ENCODE measurements around the gene HS3ST5.

HS3ST5 gene

GRCh38 chr6:114258376-114258775 is 84.4 kb downstream of the HS3ST5 start:
- TF ChIP-seq POLR2AphosphoS5 (IDR thresholded peaks at IDR 0.05; ENCODE audit: borderline replicate concordance, low read depth, low read length) (no peak), FOXP2 (optimal IDR thresholded peaks at IDR 0.05; ENCODE audit: control extremely low read depth, extremely low read length, insufficient read depth) (no peak), EZH2 (IDR thresholded peaks at IDR 0.05) (no peak)
- Histone ChIP-seq H3K9ac (ENCODE audit: insufficient read length) (no peak overlapping the region), H3K36me3 (ENCODE audit: insufficient read depth, low read length) (no peaks in the 10 kb centered on the region), H3K27ac (no peak overlapping the region), H3K9me3 (ENCODE audit: low read depth, low read length) (no peaks in the 10 kb centered on the region; the same call in 1 of the 2 replicates), H3K4me3 (no peak overlapping the region)
- no peak for DNase-seq (ENCODE audit: low read depth, low spot score)

GRCh38 chr6:114253431-114253830 is 89.4 kb downstream of the HS3ST5 start:
- Histone ChIP-seq H3K9me3 (ENCODE audit: low read depth, low read length) (no peaks in the 10 kb centered on the region), H3K9ac (ENCODE audit: insufficient read length) (no peak overlapping the region), H3K4me3 (no peak overlapping the region), H3K36me3 (ENCODE audit: insufficient read depth, low read length) (no peaks in the 10 kb centered on the region), H3K27ac (no peak overlapping the region)
- no peak for DNase-seq (ENCODE audit: low read depth, low spot score)
- TF ChIP-seq FOXP2 (optimal IDR thresholded peaks at IDR 0.05; ENCODE audit: control extremely low read depth, extremely low read length, insufficient read depth), result no peak
- TF ChIP-seq EZH2 (IDR thresholded peaks at IDR 0.05), result no peak
- TF ChIP-seq POLR2AphosphoS5 (IDR thresholded peaks at IDR 0.05; ENCODE audit: borderline replicate concordance, low read depth, low read length), result no peak

GRCh38 chr6:114249522-114249921 is 93.3 kb downstream of the HS3ST5 start:
- no peak overlapping the region for H3K4me3 ChIP-seq
- no peak for TF ChIP-seq POLR2AphosphoS5 (IDR thresholded peaks at IDR 0.05; ENCODE audit: borderline replicate concordance, low read depth, low read length)
- TF ChIP-seq FOXP2 (optimal IDR thresholded peaks at IDR 0.05; ENCODE audit: control extremely low read depth, extremely low read length, insufficient read depth), result no peak
- no peak for TF ChIP-seq EZH2 (IDR thresholded peaks at IDR 0.05)
- DNase-seq (ENCODE audit: low read depth, low spot score), result no peak
- H3K27ac ChIP-seq, result no peak overlapping the region
- no peaks in the 10 kb centered on the region for H3K9me3 ChIP-seq (ENCODE audit: low read depth, low read length)
- no peaks in the 10 kb centered on the region for H3K36me3 ChIP-seq (ENCODE audit: insufficient read depth, low read length)
- no peak overlapping the region for H3K9ac ChIP-seq (ENCODE audit: insufficient read length)

GRCh38 chr6:114247101-114247500 is 95.7 kb downstream of the HS3ST5 start:
- no peak overlapping the region for H3K4me3 ChIP-seq
- no peak overlapping the region for H3K27ac ChIP-seq
- no peaks in the 10 kb centered on the region for H3K36me3 ChIP-seq (ENCODE audit: insufficient read depth, low read length)
- no peak overlapping the region for H3K9ac ChIP-seq (ENCODE audit: insufficient read length)
- TF ChIP-seq EZH2 (IDR thresholded peaks at IDR 0.05), result no peak
- TF ChIP-seq POLR2AphosphoS5 (IDR thresholded peaks at IDR 0.05; ENCODE audit: borderline replicate concordance, low read depth, low read length), result no peak
- no peak for TF ChIP-seq FOXP2 (optimal IDR thresholded peaks at IDR 0.05; ENCODE audit: control extremely low read depth, extremely low read length, insufficient read depth)
- no peaks in the 10 kb centered on the region for H3K9me3 ChIP-seq (ENCODE audit: low read depth, low read length)
- DNase-seq (ENCODE audit: low read depth, low spot score), result no peak

- no peaks in the 10 kb centered on the region for H3K36me3 ChIP-seq (ENCODE audit: insufficient read depth, low read length)
- TF ChIP-seq EZH2 (IDR thresholded peaks at IDR 0.05) (no peak), POLR2AphosphoS5 (IDR thresholded peaks at IDR 0.05; ENCODE audit: borderline replicate concordance, low read depth, low read length) (no peak), FOXP2 (optimal IDR thresholded peaks at IDR 0.05; ENCODE audit: control extremely low read depth, extremely low read length, insufficient read depth) (no peak)
- DNase-seq (ENCODE audit: low read depth, low spot score), result no peak
Measured at GRCh38 chr6:114240796-114241195, 102.0 kb downstream of the HS3ST5 start.

DNA sequence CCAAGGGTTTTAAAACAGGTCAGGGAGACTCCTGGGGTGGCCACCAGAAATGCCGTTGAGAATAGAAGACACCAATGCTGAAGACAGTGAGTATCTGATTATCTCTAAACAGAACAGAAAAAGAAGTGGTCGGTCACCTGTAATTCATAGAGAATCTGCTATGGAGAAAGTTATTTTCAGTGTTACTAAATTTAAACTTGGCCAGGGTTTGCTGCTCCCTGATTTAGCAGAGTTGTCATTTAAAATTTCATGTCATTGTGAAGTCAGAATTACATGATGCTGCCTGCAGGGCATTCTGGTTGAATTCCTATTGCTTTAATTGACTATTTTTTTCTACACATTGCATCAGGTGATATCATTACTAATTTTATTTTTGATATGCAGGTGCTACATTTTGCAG is 114.1 kb downstream of the HS3ST5 start:
- no peak for DNase-seq (ENCODE audit: low read depth, low spot score)
- H3K27ac ChIP-seq, result no peak overlapping the region
- H3K4me3 ChIP-seq, result no peak overlapping the region
- TF ChIP-seq EZH2 (IDR thresholded peaks at IDR 0.05), result no peak
- no peak for TF ChIP-seq FOXP2 (optimal IDR thresholded peaks at IDR 0.05; ENCODE audit: control extremely low read depth, extremely low read length, insufficient read depth)
- no peaks in the 10 kb centered on the region for H3K9me3 ChIP-seq (ENCODE audit: low read depth, low read length)
- no peaks in the 10 kb centered on the region for H3K36me3 ChIP-seq (ENCODE audit: insufficient read depth, low read length)
- H3K9ac ChIP-seq (ENCODE audit: insufficient read length), result no peak overlapping the region

More at GRCh38 chr6:114240796-114241195, 102.0 kb downstream of the HS3ST5 start:
- no peak overlapping the region for H3K27ac ChIP-seq
- H3K9me3 ChIP-seq (ENCODE audit: low read depth, low read length), result no peaks in the 10 kb centered on the region
- H3K9ac ChIP-seq (ENCODE audit: insufficient read length), result no peak overlapping the region
- no peak overlapping the region for H3K4me3 ChIP-seq

GRCh38 chr6:114227944-114228468 is 114.8 kb downstream of the HS3ST5 start:
- H3K27ac ChIP-seq, result no peak overlapping the region
- H3K9me3 ChIP-seq (ENCODE audit: low read depth, low read length), result no peaks in the 10 kb centered on the region
- no peak overlapping the region for H3K9ac ChIP-seq (ENCODE audit: insufficient read length)
- no peak for TF ChIP-seq EZH2 (IDR thresholded peaks at IDR 0.05)
- no peak for TF ChIP-seq POLR2AphosphoS5 (IDR thresholded peaks at IDR 0.05; ENCODE audit: borderline replicate concordance, low read depth, low read length)
- no peak for TF ChIP-seq FOXP2 (optimal IDR thresholded peaks at IDR 0.05; ENCODE audit: control extremely low read depth, extremely low read length, insufficient read depth)
- DNase-seq (ENCODE audit: low read depth, low spot score), result no peak
- H3K4me3 ChIP-seq, result no peak overlapping the region
- H3K36me3 ChIP-seq (ENCODE audit: insufficient read depth, low read length), result no peaks in the 10 kb centered on the region

GRCh38 chr6:114220241-114220640 is 122.6 kb downstream of the HS3ST5 start:
- peak; percentile 24; the same call in 1 of the 2 replicates for TF ChIP-seq POLR2AphosphoS5 (IDR thresholded peaks at IDR 0.05; ENCODE audit: borderline replicate concordance, low read depth, low read length)
- no peak for TF ChIP-seq FOXP2 (optimal IDR thresholded peaks at IDR 0.05; ENCODE audit: control extremely low read depth, extremely low read length, insufficient read depth)
- no peak for TF ChIP-seq EZH2 (IDR thresholded peaks at IDR 0.05)
- no peaks in the 10 kb centered on the region for H3K9me3 ChIP-seq (ENCODE audit: low read depth, low read length)
- H3K36me3 ChIP-seq (ENCODE audit: insufficient read depth, low read length), result no peaks in the 10 kb centered on the region
- H3K4me3 ChIP-seq, result peak overlapping the region; percentile 7
- DNase-seq (ENCODE audit: low read depth, low spot score), result peak; percentile 81
- no peak overlapping the region for H3K9ac ChIP-seq (ENCODE audit: insufficient read length)
- H3K27ac ChIP-seq, result peak overlapping the region; percentile 27; the same call in 1 of the 2 replicates
